H1 (cell line): ENCODE measurements around the gene A4GALT. TPM values are rescaled to one million over a fixed set of nuclear protein-coding genes. Genes with fewer than 3 reads are reported as not detected.

Experiments
- CTCF ChIA-PET: fragments of 300-600 bp; sonication (Branson Sonifier 250); formaldehyde crosslinking; loops from one replicate; lab custom pipeline; 2021; ENCODE audit not compliant: partially characterized antibody; lab: Charles Lee
- POLR2A ChIA-PET: fragments of 300-600 bp; sonication (Branson Sonifier 250); formaldehyde crosslinking; loops from one replicate; lab custom pipeline; 2021; ENCODE audit warnings: inconsistent platforms; ENCODE audit not compliant: partially characterized antibody; lab: Charles Lee
- DNase-seq, 2 experiments: peaks; one replicate each; pipeline versions ENCODE4 v3.0.0 to v3.0.0-alpha.2; 2010 to 2022; ENCODE audit warnings: low spot score in 2 of 2, low read depth in 1 of 2, mixed read lengths in 1 of 2
- FAIRE-seq: peaks from 2 replicates; lab custom pipeline; 2011; peaks lifted over from hg19 to GRCh38; lab: Jason Lieb, UNC
- H2AFZ ChIP-seq: 2 replicates; pipeline ENCODE4 v1.8.1; 2012; ENCODE audit warnings: low read length, inconsistent platforms
- H2AK5ac ChIP-seq: 2 replicates; pipeline ENCODE4 v1.6.1; 2013; ENCODE audit warnings: low read depth, low read length
- H2BK120ac ChIP-seq: replicated peaks from 2 replicates; pipeline ENCODE3; 2013; ENCODE audit warnings: low read depth, low read length, inconsistent platforms
- H2BK12ac ChIP-seq: 2 replicates; pipeline ENCODE4 v1.6.1; 2013; ENCODE audit warnings: low read depth, low read length
- H2BK15ac ChIP-seq: 2 replicates; pipeline ENCODE4 v1.6.1; 2013; ENCODE audit warnings: low read length
- H2BK20ac ChIP-seq: 2 replicates; pipeline ENCODE4 v1.6.1; 2013; ENCODE audit warnings: low read length
- H2BK5ac ChIP-seq: 2 replicates; pipeline ENCODE4 v1.6.1; 2013; ENCODE audit warnings: low read depth, low read length
- H3K14ac ChIP-seq: 2 replicates; pipeline ENCODE4 v1.6.1; 2013; ENCODE audit warnings: inconsistent platforms; ENCODE audit not compliant: insufficient read length
- H3K18ac ChIP-seq: 2 replicates; pipeline ENCODE4 v1.6.1; 2013; ENCODE audit warnings: low read length; ENCODE audit errors: extremely low read depth
- H3K23ac ChIP-seq: 2 replicates; pipeline ENCODE4 v1.6.1; 2013; ENCODE audit warnings: inconsistent platforms; ENCODE audit not compliant: insufficient read length
- H3K23me2 ChIP-seq: 2 replicates; pipeline ENCODE4 v1.6.1; 2013; ENCODE audit warnings: low read depth, low read length
- H3K27ac ChIP-seq: 2 replicates; pipeline ENCODE4 v1.6.1; 2011; ENCODE audit warnings: low read depth, low read length, inconsistent platforms
- H3K27me3 ChIP-seq, 4 experiments: replicated peaks in 1 of 4; 1 replicate in 1 of 4; 2 replicates in 3 of 4; pipeline versions ENCODE4 v1.6.1 to v1.8.1; 2011 to 2013; ENCODE audit warnings: low read length in 3 of 4, mild to moderate bottlenecking in 3 of 4, inconsistent platforms in 2 of 4, mixed read lengths in 2 of 4, moderate library complexity in 1 of 4; ENCODE audit not compliant: control insufficient read depth in 3 of 4, insufficient read depth in 3 of 4; ENCODE audit errors: extremely low read depth in 1 of 4
- H3K36me3 ChIP-seq, 4 experiments: 2 replicates each; pipeline versions ENCODE4 v1.6.1 to v1.8.1; 2011 to 2013; ENCODE audit warnings: mild to moderate bottlenecking in 4 of 4, low read length in 3 of 4, moderate library complexity in 2 of 4, control low read depth in 1 of 4, inconsistent platforms in 1 of 4; ENCODE audit not compliant: insufficient read depth in 4 of 4, control insufficient read depth in 2 of 4
- H3K4ac ChIP-seq: replicated peaks from 2 replicates; pipeline ENCODE3; 2013; ENCODE audit warnings: low read length, low read depth, mixed read lengths, inconsistent platforms; ENCODE audit not compliant: insufficient read length
- H3K4me1 ChIP-seq, 4 experiments: replicated peaks in 1 of 4; 1 replicate in 1 of 4; 2 replicates in 3 of 4; pipeline versions ENCODE4 v1.6.1 to v1.8.1; 2011 to 2013; ENCODE audit warnings: low read length in 3 of 4, inconsistent platforms in 2 of 4, mixed read lengths in 1 of 4; ENCODE audit not compliant: insufficient read depth in 4 of 4, control insufficient read depth in 3 of 4
- H3K4me2 ChIP-seq, 2 experiments: 2 replicates each; pipeline versions ENCODE4 v1.6.1 to v1.8.1; 2011 to 2013; ENCODE audit warnings: low read depth in 2 of 2, low read length in 2 of 2, control low read depth in 1 of 2, inconsistent platforms in 1 of 2, mild to moderate bottlenecking in 1 of 2; ENCODE audit not compliant: insufficient read depth in 1 of 2
- H3K4me3 ChIP-seq, 4 experiments: fragments of 200-600, 300-600 bp in 1 of 4; sonication (generic), shearing (Covaris generic), sonication (Bioruptor Twin) in 1 of 4; 2 replicates each; pipeline versions ENCODE4 v1.5.1 to v1.8.1; 2011 to 2016; ENCODE audit warnings: low read length in 4 of 4, low read depth in 3 of 4, control low read depth in 2 of 4, inconsistent platforms in 2 of 4, mild to moderate bottlenecking in 2 of 4, mixed read lengths in 1 of 4, moderate library complexity in 1 of 4; ENCODE audit not compliant: insufficient read depth in 2 of 4; ENCODE audit errors: extremely low read depth in 1 of 4
- H3K56ac ChIP-seq: replicated peaks from 2 replicates; pipeline ENCODE3; 2013; ENCODE audit warnings: low read depth, mild to moderate bottlenecking, mixed read lengths, low read length, inconsistent platforms; ENCODE audit not compliant: insufficient read length
- H3K79me1 ChIP-seq: 2 replicates; pipeline ENCODE4 v1.6.1; 2013; ENCODE audit warnings: low read depth, low read length, control low read depth
- H3K79me2 ChIP-seq, 2 experiments: 2 replicates each; pipeline versions ENCODE4 v1.6.1 to v1.8.1; 2012 to 2013; ENCODE audit warnings: low read length in 2 of 2, mild to moderate bottlenecking in 2 of 2, inconsistent platforms in 1 of 2; ENCODE audit not compliant: insufficient read depth in 2 of 2, control insufficient read depth in 1 of 2
- H3K9ac ChIP-seq, 4 experiments: replicated peaks in 1 of 4; 1 replicate in 1 of 4; 2 replicates in 3 of 4; pipeline versions ENCODE4 v1.6.1 to v1.8.1; 2011 to 2013; ENCODE audit warnings: low read depth in 3 of 4, low read length in 3 of 4, control low read depth in 2 of 4, mild to moderate bottlenecking in 2 of 4, moderate library complexity in 2 of 4, inconsistent platforms in 1 of 4; ENCODE audit errors: extremely low read depth in 1 of 4
- H3K9me3 ChIP-seq, 2 experiments: 2 replicates each; pipeline versions ENCODE4 v1.6.1 to v1.8.1; 2012 to 2013; ENCODE audit warnings: mild to moderate bottlenecking in 2 of 2, moderate library complexity in 2 of 2, control low read depth in 1 of 2, inconsistent platforms in 1 of 2, low read depth in 1 of 2, low read length in 1 of 2, mixed read lengths in 1 of 2; ENCODE audit not compliant: insufficient read depth in 2 of 2
- H4K20me1 ChIP-seq, 2 experiments: replicated peaks in 1 of 2; 2 replicates each; pipeline versions ENCODE3 to v1.8.1; 2011 to 2013; ENCODE audit warnings: inconsistent platforms in 2 of 2, low read length in 2 of 2, mild to moderate bottlenecking in 1 of 2; ENCODE audit not compliant: insufficient read depth in 2 of 2, control insufficient read depth in 1 of 2
- H4K5ac ChIP-seq: 2 replicates; pipeline ENCODE4 v1.6.1; 2013; ENCODE audit warnings: low read length, low read depth, mixed read lengths, inconsistent platforms; ENCODE audit not compliant: insufficient read length
- H4K8ac ChIP-seq: 2 replicates; pipeline ENCODE4 v1.8.0; 2013; ENCODE audit warnings: mild to moderate bottlenecking, moderate library complexity, low read length, inconsistent platforms; ENCODE audit not compliant: insufficient read depth; ENCODE audit errors: extremely low read depth
- H4K91ac ChIP-seq: replicated peaks from 2 replicates; pipeline ENCODE3; 2013; ENCODE audit warnings: low read length, mixed read lengths, inconsistent platforms; ENCODE audit not compliant: insufficient read length
- CREB1 ChIP-seq: IDR thresholded peaks from 2 replicates; pipeline ENCODE4 v1.6.1; 2012; ENCODE audit warnings: inconsistent platforms
- WGBS, 2 experiments: shearing (Covaris generic) in 1 of 2; methylation state at CpG; one replicate each; pipeline versions ENCODE4 v1.1.6 to v1.1.7; 2013 to 2015; ENCODE audit warnings: low lambda C conversion rate in 2 of 2, mixed read lengths in 2 of 2, inconsistent platforms in 1 of 2, low coverage in 1 of 2, missing lambda C conversion rate in 1 of 2; ENCODE audit not compliant: insufficient replicate concordance in 2 of 2, insufficient coverage in 1 of 2, insufficient read length in 1 of 2; ENCODE audit errors: extremely low coverage in 1 of 2, missing lambda C conversion rate in 1 of 2; 5-methylcytosine and 5-hydroxymethylcytosine counted together
- polyA plus RNA-seq, 7 experiments: library from polyadenylated mRNA; depleted of rRNA in 3 of 7; stranded (reverse) in 5 of 7; unstranded in 2 of 7; fragments of >200 nt in 5 of 7; fragments of 200-250 nt in 2 of 7; gene quantifications; 1 replicate in 5 of 7; 2 replicates in 1 of 7; 4 replicates in 1 of 7; pipeline versions ENCODE4 v1.2.1 to v1.2.3, GENCODE V29; 2011 to 2013; ENCODE audit warnings: missing spikeins in 2 of 7, mixed read lengths in 2 of 7
- total RNA-seq: library from RNA; stranded (reverse); fragmentation: NEBNext Ultra II Directional; extraction: Animal tissue kit (Norgen Biotek cat#: 25700); gene quantifications from 2 replicates; pipeline ENCODE4 v1.2.1, GENCODE V29; 2021

The A4GALT gene
- total and polyA plus RNA-seq, 2 of the 8 experiments (the other 6 are each of a cell fraction or from before 2014, with no cell fraction given): 7.2 to 13.8 TPM

DNA sequence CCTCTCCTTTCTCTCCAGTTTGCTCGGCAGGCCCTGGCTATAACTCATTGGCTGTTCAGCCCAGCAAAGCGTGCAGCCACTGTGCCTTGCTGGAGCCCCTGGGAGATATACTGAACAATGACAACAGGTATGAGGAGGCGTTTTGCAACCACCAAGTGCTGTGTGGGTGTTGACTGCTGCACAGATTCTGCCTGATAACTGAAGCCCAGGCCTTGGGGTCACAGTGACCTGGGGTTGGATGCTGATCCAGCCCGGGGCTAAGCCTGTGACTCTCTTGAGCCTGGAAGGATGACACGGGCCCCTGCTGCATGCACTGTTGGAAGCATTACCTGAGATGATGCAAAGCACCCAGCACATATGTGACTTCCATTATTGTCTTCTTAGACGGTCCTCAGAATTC, 13.7 kb upstream of the A4GALT start:
- Histone ChIP-seq H3K4me3 (no peak overlapping the region), H2BK120ac (no peak overlapping the region), H3K18ac (no peak overlapping the region), H3K9me3 (no peaks in the 10 kb centered on the region), H3K23ac (no peak overlapping the region), H3K14ac (no peak overlapping the region), H2BK5ac (no peak overlapping the region), H3K79me2 (no peaks in the 10 kb centered on the region), H3K36me3 (no peaks in the 10 kb centered on the region), H3K9ac (no peak overlapping the region), H2AFZ (no peak overlapping the region), H3K23me2 (no peaks in the 10 kb centered on the region), H3K4me1 (no peaks in the 10 kb centered on the region), H3K27me3 (no peaks in the 10 kb centered on the region), H2BK12ac (no peak overlapping the region), H2AK5ac (no peak overlapping the region), H3K4me2 (no peak overlapping the region), H2BK20ac (no peak overlapping the region), H3K27ac (no peak overlapping the region), H4K91ac (no peak overlapping the region), H3K56ac (no peak overlapping the region), H2BK15ac (no peak overlapping the region), H3K79me1 (no peaks in the 10 kb centered on the region), H3K4ac (no peak overlapping the region), H4K5ac (no peak overlapping the region), H4K20me1 (no peaks in the 10 kb centered on the region), H4K8ac (no peak overlapping the region)
- FAIRE-seq: no peak
- no peak for DNase-seq
- CTCF ChIA-PET: no interaction called here
- POLR2A ChIA-PET: interaction anchor here (0.7 kb wide), 1 partner anchor 337 kb away, joined by 4 read pairs; no protein-coding TSS in a partner anchor
- 83% methylated on average over 6 of the region's 6 CpGs; no CpG with 5 or more reads in 1 of the 2 experiments for whole genome bisulfite sequencing, 2 experiments
- no peak for TF ChIP-seq CREB1
